ENCODE measurements around the gene EML6. TPM values are rescaled to one million over a fixed set of nuclear protein-coding genes. Genes with fewer than 3 reads are reported as not detected.
"Not testable (repeated sequence)": the region's sequence is repeated elsewhere in the genome, so short reads cannot be mapped to it uniquely, and the experiment has no call there.

EML6 gene
- total RNA-seq, 2 donors from 2014 or later, result 0.46 to 10.7 TPM

DNA sequence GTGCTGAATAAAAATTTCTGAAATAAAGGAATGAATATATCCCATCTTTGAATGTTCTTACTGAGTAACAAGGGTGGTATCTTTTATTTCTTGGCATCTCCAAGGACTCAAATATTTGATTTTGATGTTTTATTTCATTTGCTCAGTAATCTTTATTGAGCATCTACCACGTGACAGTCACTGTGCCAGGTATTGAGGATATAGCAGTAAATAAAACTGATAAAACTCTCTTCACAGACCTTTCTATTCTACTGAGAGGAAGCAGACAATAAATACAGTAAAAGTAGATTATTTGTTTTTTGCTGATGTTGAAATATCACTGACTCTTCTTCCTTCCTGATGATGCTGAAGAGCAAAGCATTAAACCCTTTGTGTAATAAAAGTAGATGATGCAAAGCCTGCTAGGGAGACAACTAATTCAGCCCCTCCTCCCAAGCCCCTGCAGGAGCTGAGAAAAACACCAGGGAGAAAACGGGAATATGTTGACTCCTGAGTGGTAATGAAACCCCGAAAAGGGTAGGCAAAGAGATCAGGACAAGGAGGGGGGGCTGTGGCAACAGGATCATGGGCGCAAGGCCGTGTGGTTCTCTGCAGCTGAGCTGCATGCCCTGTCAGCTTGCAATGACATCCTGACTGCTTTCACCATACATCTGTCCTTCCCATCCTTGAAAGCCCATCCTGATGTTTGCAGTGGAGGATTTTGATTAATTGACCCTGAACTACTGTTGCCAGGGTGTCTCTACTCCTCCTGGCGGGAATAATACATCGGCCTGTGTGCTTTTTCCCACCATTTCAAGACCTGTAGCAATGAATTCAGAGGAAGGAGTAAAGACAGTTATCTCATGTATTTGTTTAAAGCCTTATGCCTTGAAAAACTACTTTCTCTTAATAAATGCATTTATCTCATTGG is 117.4 kb downstream of the EML6 start:
- H3K4me3 ChIP-seq, result no peak overlapping the region
- DNase-seq (ENCODE audit: low spot score), result peak; percentile 62
- no peaks in the 10 kb centered on the region for H3K36me3 ChIP-seq
- no peaks in the 10 kb centered on the region for H3K9me3 ChIP-seq
- TF ChIP-seq CTCF (IDR thresholded peaks at IDR 0.05), result no peak
- peak; percentile 85 for TF ChIP-seq POLR2AphosphoS5 (IDR thresholded peaks at IDR 0.05)
- no peak for TF ChIP-seq POLR2A (IDR thresholded peaks at IDR 0.05)
- H3K27ac ChIP-seq, result no peak overlapping the region
- 45% methylated on average over 7 of the region's 7 CpGs for WGBS
- intact Hi-C loops (cut with DNase I), result no loop called here
- H3K4me1 ChIP-seq (replicated peaks), result peaks cover 6% of the 10 kb centered on the region
- no peaks in the 10 kb centered on the region for H3K27me3 ChIP-seq (replicated peaks; ENCODE audit: insufficient read depth)

DNA sequence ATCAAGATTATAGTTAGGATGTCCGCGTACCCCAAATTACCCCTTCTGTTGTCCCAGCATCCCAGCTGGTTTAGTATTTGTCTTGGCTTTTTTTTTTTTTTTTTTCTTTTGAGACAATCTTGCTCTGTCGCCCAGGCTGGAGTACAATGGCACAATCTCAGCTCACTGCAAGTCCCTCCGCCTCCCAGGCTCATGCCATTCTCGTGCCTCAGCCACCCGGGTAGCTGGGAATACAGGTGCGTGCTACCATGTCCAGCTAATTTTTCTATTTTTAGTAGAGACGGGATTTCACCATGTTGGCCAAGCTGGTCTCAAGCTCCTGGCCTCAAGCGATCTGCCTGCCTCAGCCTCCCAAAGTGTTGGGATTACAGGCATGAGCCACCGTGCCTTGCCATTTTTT is 118.0 kb downstream of the EML6 start:
- intact Hi-C loops (cut with DNase I); DNase-seq (ENCODE audit: low spot score): not testable (repeated sequence)
- WGBS, result 86% methylated on average over 10 of the region's 10 CpGs

DNA sequence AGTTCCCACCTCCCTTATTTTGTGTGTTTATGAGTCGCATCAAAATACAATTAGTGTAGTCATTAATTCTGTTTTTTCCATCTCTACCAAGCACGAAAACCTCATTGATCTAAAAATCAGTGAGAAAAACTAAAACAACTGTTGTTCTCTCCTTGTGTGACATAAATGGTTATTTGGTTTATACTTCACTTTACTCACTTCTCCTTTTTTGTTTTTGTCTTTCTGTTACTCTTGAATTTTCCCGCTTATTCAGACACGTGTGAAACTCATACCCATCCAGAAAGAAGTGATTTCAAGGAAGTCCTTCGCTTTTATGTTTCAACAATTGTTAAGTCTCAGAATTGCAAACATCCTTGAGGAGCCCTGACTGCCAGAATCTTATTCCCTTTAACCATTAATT is 121.6 kb downstream of the EML6 start:
- H3K4me3 ChIP-seq, result no peak overlapping the region
- intact Hi-C loops (cut with DNase I), result no loop called here
- H3K9me3 ChIP-seq, result no peaks in the 10 kb centered on the region
- no peaks in the 10 kb centered on the region for H3K27me3 ChIP-seq (replicated peaks; ENCODE audit: insufficient read depth)
- no peaks in the 10 kb centered on the region for H3K4me1 ChIP-seq (replicated peaks)
- no peak for DNase-seq (ENCODE audit: low spot score)
- 78% methylated on average over 5 of the region's 5 CpGs for WGBS
- TF ChIP-seq POLR2AphosphoS5 (IDR thresholded peaks at IDR 0.05), result no peak
- TF ChIP-seq CTCF (IDR thresholded peaks at IDR 0.05), result no peak
- no peak for TF ChIP-seq POLR2A (IDR thresholded peaks at IDR 0.05)
- no peaks in the 10 kb centered on the region for H3K36me3 ChIP-seq
- no peak overlapping the region for H3K27ac ChIP-seq

More for the DNA sequence above, 118.0 kb downstream of the EML6 start:
- H3K27ac ChIP-seq; H3K9me3 ChIP-seq; H3K4me3 ChIP-seq; H3K4me1 ChIP-seq (replicated peaks); H3K36me3 ChIP-seq; H3K27me3 ChIP-seq (replicated peaks; ENCODE audit: insufficient read depth): not testable (repeated sequence)

DNA sequence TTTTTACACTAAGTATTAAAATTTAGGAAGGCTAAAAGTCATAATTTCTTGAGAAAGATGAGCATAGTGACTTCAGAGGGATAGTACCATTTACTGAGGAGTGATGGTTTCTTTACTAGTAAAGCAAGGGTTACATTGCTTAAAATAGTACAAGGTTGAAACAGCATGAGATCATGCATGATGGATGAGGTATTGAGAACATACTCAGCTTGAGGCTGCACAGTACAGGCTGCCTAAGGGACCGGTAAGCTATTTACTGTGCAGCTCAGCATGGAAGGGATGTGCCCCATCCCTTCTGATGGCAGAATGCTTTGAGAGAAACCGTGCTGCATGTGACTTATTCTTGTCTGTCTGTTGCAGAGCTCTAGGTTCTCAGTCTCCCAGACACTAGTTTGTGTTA is 122.1 kb downstream of the EML6 start:
- Histone ChIP-seq H3K9me3 (no peaks in the 10 kb centered on the region), H3K27me3 (replicated peaks; ENCODE audit: insufficient read depth) (no peaks in the 10 kb centered on the region), H3K4me3 (no peak overlapping the region), H3K27ac (no peak overlapping the region), H3K4me1 (replicated peaks) (no peaks in the 10 kb centered on the region), H3K36me3 (no peaks in the 10 kb centered on the region)
- 73% methylated on average over 2 of the region's 2 CpGs for WGBS
- DNase-seq (ENCODE audit: low spot score), result no peak
- no peak for TF ChIP-seq CTCF (IDR thresholded peaks at IDR 0.05)
- no peak for TF ChIP-seq POLR2AphosphoS5 (IDR thresholded peaks at IDR 0.05)
- TF ChIP-seq POLR2A (IDR thresholded peaks at IDR 0.05), result no peak
- intact Hi-C loops (cut with DNase I), result no loop called here

GRCh38 chr2:54850171-54851122 is 127.0 kb downstream of the EML6 start:
- 58% methylated on average over 8 of the region's 8 CpGs for WGBS

More at GRCh38 chr2:54850171-54851122, 127.0 kb downstream of the EML6 start:
- TF ChIP-seq POLR2AphosphoS5 (IDR thresholded peaks at IDR 0.05), result no peak
- no peak for TF ChIP-seq POLR2A (IDR thresholded peaks at IDR 0.05)
- TF ChIP-seq CTCF (IDR thresholded peaks at IDR 0.05), result no peak
- no peaks in the 10 kb centered on the region for H3K27me3 ChIP-seq (replicated peaks; ENCODE audit: insufficient read depth)
- no peaks in the 10 kb centered on the region for H3K9me3 ChIP-seq
- no peak overlapping the region for H3K4me3 ChIP-seq
- no peaks in the 10 kb centered on the region for H3K36me3 ChIP-seq
- DNase-seq (ENCODE audit: low spot score), result no peak
- H3K4me1 ChIP-seq (replicated peaks), result no peaks in the 10 kb centered on the region
- no peak overlapping the region for H3K27ac ChIP-seq
- intact Hi-C loops (cut with DNase I), result no loop called here
